NB4 (cell line): ENCODE data around the gene CENPV.
"Not testable (repeated sequence)": the region's sequence is repeated elsewhere in the genome, so short reads cannot be mapped to it uniquely, and the experiment has no call there.

Experiments used
- DNase-seq: peaks from one replicate; pipeline ENCODE4 v3.0.0; 2010; ENCODE audit warnings: low read depth
- H3K4me3 ChIP-seq: one replicate; pipeline ENCODE4 v1.5.1; 2011; ENCODE audit warnings: mild to moderate bottlenecking, low read depth, low read length, moderate library complexity
- CTCF ChIP-seq: IDR thresholded peaks from one replicate; pipeline ENCODE4 v1.5.1; 2012; ENCODE audit warnings: low read depth, low read length
- MAX ChIP-seq: IDR thresholded peaks from 2 replicates; pipeline ENCODE4 v1.6.1; 2011; ENCODE audit warnings: low read depth, low read length
- MYC ChIP-seq: IDR thresholded peaks from 2 replicates; pipeline ENCODE4 v1.6.1; 2011; ENCODE audit warnings: low read depth, low read length
- POLR2A ChIP-seq: IDR thresholded peaks from 2 replicates; pipeline ENCODE4 v1.6.1; 2011; ENCODE audit warnings: mild to moderate bottlenecking; ENCODE audit not compliant: insufficient read length; ENCODE audit errors: extremely low read depth

The CENPV gene

DNA sequence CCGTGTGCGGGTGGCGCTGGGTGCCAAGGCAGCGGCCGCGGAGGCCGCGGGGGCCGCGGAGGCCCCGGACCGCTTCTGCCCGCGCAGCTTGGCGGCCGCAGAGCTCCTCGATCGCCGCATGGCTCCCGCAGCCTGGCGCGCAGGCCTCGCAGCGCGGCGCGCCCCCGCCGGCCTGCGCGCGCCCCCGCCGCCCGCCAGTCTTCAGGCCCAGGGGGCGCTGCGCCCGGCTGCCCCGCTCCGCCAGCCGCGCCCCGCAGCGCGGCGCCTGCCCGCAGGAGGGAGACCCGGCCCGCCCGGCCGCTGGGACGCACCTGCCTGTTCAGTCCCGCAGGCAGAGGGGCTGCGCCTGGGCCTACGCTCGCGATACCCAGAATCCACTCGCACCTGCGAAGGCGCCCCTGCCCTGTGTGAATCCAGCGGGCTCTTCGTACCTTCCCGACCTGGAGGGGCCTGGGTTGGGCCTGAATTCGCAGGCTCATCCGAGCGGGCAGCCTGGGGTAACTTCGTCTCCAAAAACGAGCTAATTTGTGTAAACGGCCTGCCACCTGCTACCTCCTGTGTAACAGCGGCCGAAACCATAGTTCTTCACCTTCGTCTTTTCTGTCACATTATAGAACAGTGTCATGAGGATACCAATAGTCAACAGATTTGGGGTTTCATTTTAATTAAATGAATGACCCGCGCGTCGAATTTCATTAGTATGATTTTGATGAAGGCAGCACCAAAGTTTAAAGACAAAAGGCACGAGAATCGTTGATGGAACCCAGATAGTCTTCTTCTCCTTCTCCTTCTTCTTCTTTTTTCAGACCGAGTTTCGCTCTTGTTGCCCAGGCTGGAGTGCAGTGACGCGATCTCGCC lies at the start of gene CENPV:
Gene CENPV, minus strand, starts transcription at position 153 of the 858 bp plus-strand sequence. Its CDS starts 33 bp downstream, at position 120.
- TF ChIP-seq MAX (no peak), MYC (peak; percentile 53; the same call in 1 of the 2 replicates), CTCF (no peak), POLR2A (peak; percentile 78)
- H3K4me3 ChIP-seq: peak within 1 kb of the TSS; percentile 87
- DNase-seq: peak; percentile 75

DNA sequence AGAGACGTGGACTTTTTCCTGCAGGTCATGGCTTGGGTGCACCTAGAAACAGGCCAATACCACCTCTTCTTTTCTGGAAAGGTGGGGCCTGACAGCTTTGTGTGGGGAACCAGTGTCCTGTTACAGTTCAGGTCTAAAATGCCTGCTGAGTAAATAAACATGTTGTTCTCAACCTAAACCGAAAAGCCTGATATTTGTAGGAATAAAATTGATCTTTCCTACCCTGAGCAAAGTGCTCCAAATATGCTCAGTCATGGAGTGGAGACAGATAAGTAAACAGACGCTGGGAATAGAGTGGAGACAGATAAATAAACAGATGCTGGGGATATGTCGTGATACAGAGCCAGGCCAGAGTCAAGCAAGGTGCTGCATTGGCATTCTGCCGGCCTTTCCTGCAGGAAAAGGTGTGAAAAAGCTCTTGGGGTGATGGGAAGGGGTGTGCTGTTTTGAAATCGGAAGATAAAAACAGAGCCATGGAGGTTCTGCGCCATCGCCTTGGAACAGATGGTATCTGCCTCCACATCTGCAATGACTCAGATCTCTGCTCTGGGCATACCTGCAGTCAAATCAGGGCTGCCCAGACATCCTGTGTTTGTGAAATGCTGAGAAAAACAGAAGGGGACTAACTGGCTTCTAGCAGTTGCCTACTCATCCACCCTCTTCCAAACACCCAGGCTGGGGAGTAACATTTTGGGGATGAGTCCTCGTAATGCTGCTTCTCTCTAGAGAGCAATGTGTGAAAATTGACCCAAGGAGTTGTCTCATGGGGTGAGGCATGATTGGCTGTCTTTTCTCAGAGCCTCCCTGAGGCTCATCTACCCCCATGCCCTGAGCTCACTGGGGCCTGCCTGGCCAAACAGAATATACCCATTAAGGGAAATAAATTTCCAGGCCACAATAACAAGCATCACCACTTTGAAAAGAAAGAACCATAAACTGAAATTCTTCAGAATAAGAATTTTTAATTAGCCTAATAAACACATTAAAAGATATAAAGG lies 45.3 kb upstream of the CENPV start:
- no peak for TF ChIP-seq CTCF
- no peak for TF ChIP-seq POLR2A
- TF ChIP-seq MAX: no peak
- TF ChIP-seq MYC: no peak
- no peak for DNase-seq

DNA sequence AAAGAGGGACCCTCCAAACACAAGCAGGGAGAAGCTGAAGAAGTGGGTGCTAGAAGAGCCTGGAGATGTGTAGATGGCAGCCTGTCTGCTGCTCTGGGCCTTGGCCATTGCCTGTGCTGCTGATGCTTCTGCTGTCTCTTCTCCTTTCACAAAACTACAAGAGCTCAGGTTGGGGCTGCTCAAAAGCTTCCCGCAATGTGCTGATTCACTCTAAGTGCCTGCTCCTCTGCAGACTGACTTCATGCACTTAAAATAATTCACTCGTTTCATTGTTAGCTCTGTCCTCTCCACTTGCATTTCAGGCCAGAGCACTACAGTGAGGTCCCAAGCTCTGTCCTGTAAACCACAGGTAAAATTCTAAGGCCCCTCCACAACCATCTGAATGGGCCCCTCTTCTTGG lies 43.4 kb upstream of the CENPV start:
- DNase-seq, H3K4me3 ChIP-seq: not testable (repeated sequence)

More for the DNA sequence above, 45.3 kb upstream of the CENPV start:
- no peak overlapping the region for H3K4me3 ChIP-seq

DNA sequence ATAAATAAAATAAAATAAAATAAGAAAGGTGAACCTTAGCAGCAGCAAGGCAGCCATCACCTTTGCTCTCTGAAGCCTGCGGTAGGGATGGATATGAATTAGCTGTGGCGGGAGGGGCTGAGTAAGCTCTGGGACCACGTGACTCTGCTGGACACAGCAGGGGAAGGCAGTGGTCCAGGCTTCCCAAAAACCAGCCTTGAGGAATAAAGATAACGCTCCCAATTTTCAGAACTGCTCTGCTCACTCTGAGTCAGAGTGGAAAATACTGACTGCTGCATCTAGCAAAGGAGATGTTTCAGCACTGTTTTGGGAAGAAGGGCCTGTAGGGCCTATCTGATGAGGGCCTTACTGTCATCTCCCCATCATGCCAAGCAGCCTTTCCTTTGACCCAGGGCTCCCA lies 42.6 kb upstream of the CENPV start:
- not testable (repeated sequence) for DNase-seq, H3K4me3 ChIP-seq

DNA sequence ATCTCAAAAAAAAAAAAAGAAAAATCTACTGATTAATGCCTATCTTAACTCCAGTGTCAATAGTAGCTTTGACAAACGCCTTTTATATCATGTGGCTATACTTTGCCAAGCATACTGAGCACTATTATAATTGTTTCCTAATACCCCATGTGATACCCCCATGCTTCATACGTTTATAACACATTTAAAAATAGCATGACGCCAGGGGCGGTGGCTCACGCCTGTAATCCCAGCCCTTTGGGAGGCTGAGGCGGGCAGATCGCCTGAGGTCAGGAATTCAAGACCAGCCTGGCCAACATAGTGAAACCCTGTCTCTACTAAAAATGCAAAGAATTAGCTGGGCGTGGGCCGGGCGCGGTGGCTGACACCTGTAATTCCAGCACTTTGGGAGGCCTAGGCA lies 39.2 kb upstream of the CENPV start:
- not testable (repeated sequence) for DNase-seq, H3K4me3 ChIP-seq

- no peak for DNase-seq
- TF ChIP-seq CTCF (no peak), MAX (no peak), POLR2A (no peak), MYC (no peak)
Observed at GRCh38 chr17:16391451-16391850, 38.2 kb upstream of the CENPV start.

GRCh38 chr17:16386126-16386507 lies 32.8 kb upstream of the CENPV start:
- not testable (repeated sequence) for H3K4me3 ChIP-seq, DNase-seq

More at GRCh38 chr17:16391451-16391850, 38.2 kb upstream of the CENPV start:
- no peak overlapping the region for H3K4me3 ChIP-seq

GRCh38 chr17:16384557-16384956 lies 31.3 kb upstream of the CENPV start:
- no peak overlapping the region for H3K4me3 ChIP-seq
- no peak for TF ChIP-seq POLR2A
- TF ChIP-seq MAX: no peak
- TF ChIP-seq CTCF: no peak
- TF ChIP-seq MYC: no peak
- DNase-seq: no peak
